ENCODE measurements around the gene ADAMTSL1. TPM values are rescaled to one million over a fixed set of nuclear protein-coding genes. Genes with fewer than 3 reads are reported as not detected.

Gene ADAMTSL1
- polyA plus RNA-seq, 1 donor from 2014 or later: 1.1 TPM

GRCh38 chr9:18507151-18507550 lies 33.2 kb downstream of the ADAMTSL1 start:
- Histone ChIP-seq H3F3A (ENCODE audit: insufficient read depth, low read length, poor library complexity, severe bottlenecking) (no peaks in the 10 kb centered on the region), H4K20me1 (ENCODE audit: insufficient read depth) (no peaks in the 10 kb centered on the region), H3K36me3 (ENCODE audit: insufficient read depth, low read length) (no peaks in the 10 kb centered on the region), H3K4me2 (ENCODE audit: low read length) (no peak overlapping the region), H3K27ac (ENCODE audit: low read length) (no peak overlapping the region), H3K9me3 (ENCODE audit: low read length) (no peaks in the 10 kb centered on the region), H3K27me3 (ENCODE audit: insufficient read depth, low read depth, low read length) (no peaks in the 10 kb centered on the region), H3K9me2 (ENCODE audit: insufficient read depth, low read length) (no peaks in the 10 kb centered on the region), H3K79me2 (replicated peaks; ENCODE audit: insufficient read depth, low read length) (no peaks in the 10 kb centered on the region), H3K9ac (ENCODE audit: low read length) (no peak overlapping the region), H3K4me3 (ENCODE audit: low read length) (no peak overlapping the region), H2AFZ (ENCODE audit: low read depth, low read length) (no peak overlapping the region)
- no peak for TF ChIP-seq EP300 (conservative IDR thresholded peaks at IDR 0.05; ENCODE audit: poor library complexity, severe bottlenecking)
- TF ChIP-seq EZH2 (IDR thresholded peaks at IDR 0.05; ENCODE audit: borderline replicate concordance, insufficient read depth, low read length, poor library complexity, severe bottlenecking): no peak
- TF ChIP-seq POLR2AphosphoS5 (IDR thresholded peaks at IDR 0.05): no peak
- TF ChIP-seq, protein P1, sequence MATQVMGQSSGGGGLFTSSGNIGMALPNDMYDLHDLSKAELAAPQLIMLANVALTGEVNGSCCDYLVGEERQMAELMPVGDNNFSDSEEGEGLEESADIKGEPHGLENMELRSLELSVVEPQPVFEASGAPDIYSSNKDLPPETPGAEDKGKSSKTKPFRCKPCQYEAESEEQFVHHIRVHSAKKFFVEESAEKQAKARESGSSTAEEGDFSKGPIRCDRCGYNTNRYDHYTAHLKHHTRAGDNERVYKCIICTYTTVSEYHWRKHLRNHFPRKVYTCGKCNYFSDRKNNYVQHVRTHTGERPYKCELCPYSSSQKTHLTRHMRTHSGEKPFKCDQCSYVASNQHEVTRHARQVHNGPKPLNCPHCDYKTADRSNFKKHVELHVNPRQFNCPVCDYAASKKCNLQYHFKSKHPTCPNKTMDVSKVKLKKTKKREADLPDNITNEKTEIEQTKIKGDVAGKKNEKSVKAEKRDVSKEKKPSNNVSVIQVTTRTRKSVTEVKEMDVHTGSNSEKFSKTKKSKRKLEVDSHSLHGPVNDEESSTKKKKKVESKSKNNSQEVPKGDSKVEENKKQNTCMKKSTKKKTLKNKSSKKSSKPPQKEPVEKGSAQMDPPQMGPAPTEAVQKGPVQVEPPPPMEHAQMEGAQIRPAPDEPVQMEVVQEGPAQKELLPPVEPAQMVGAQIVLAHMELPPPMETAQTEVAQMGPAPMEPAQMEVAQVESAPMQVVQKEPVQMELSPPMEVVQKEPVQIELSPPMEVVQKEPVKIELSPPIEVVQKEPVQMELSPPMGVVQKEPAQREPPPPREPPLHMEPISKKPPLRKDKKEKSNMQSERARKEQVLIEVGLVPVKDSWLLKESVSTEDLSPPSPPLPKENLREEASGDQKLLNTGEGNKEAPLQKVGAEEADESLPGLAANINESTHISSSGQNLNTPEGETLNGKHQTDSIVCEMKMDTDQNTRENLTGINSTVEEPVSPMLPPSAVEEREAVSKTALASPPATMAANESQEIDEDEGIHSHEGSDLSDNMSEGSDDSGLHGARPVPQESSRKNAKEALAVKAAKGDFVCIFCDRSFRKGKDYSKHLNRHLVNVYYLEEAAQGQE (IDR thresholded peaks at IDR 0.05; ENCODE audit: borderline replicate concordance): no peak
- TF ChIP-seq CTCF (IDR thresholded peaks at IDR 0.05; ENCODE audit: poor library complexity, severe bottlenecking): no peak
- no peak for TF ChIP-seq RAD21 (conservative IDR thresholded peaks at IDR 0.05)
- no peak for TF ChIP-seq TAF1 (IDR thresholded peaks at IDR 0.05; ENCODE audit: low read depth)
- TF ChIP-seq MXI1 (conservative IDR thresholded peaks at IDR 0.05; ENCODE audit: poor library complexity, severe bottlenecking): no peak
- no peak for TF ChIP-seq SMC3 (conservative IDR thresholded peaks at IDR 0.05; ENCODE audit: poor library complexity)

DNA sequence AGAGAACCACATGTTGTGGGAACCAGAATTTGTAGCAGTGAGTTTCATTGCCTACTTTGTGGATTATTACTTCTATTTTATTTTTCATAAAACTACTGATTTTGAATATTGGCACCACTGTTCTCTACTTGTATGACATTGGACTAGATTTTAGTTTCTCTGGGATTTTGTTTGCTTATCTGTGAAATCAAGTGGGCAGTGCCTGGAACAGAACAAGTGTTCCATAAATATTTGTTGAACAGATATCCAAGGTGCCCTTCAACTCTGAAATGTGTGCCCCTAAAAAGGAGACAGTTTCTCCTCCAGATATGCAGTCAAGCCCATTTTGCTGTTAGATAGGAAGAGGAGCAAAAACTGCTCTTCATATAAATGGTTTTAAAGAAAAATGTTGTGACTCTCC lies 42.6 kb downstream of the ADAMTSL1 start:
- no peaks in the 10 kb centered on the region for H3K36me3 ChIP-seq (ENCODE audit: insufficient read depth, low read length)
- H3K27ac ChIP-seq (ENCODE audit: low read length): no peak overlapping the region
- TF ChIP-seq TAF1 (IDR thresholded peaks at IDR 0.05; ENCODE audit: low read depth) (no peak), MXI1 (conservative IDR thresholded peaks at IDR 0.05; ENCODE audit: poor library complexity, severe bottlenecking) (no peak), EP300 (conservative IDR thresholded peaks at IDR 0.05; ENCODE audit: poor library complexity, severe bottlenecking) (no peak), SMC3 (conservative IDR thresholded peaks at IDR 0.05; ENCODE audit: poor library complexity) (no peak), POLR2AphosphoS5 (IDR thresholded peaks at IDR 0.05) (no peak), RAD21 (conservative IDR thresholded peaks at IDR 0.05) (no peak), EZH2 (IDR thresholded peaks at IDR 0.05; ENCODE audit: borderline replicate concordance, insufficient read depth, low read length, poor library complexity, severe bottlenecking) (no peak)
- TF ChIP-seq, protein P1 (IDR thresholded peaks at IDR 0.05; ENCODE audit: borderline replicate concordance): no peak
- no peak overlapping the region for H3K9ac ChIP-seq (ENCODE audit: low read length)
- H3F3A ChIP-seq (ENCODE audit: insufficient read depth, low read length, poor library complexity, severe bottlenecking): no peaks in the 10 kb centered on the region
- H4K20me1 ChIP-seq (ENCODE audit: insufficient read depth): no peaks in the 10 kb centered on the region
- H3K4me2 ChIP-seq (ENCODE audit: low read length): no peak overlapping the region
- no peak overlapping the region for H3K4me3 ChIP-seq (ENCODE audit: low read length)
- no peaks in the 10 kb centered on the region for H3K79me2 ChIP-seq (replicated peaks; ENCODE audit: insufficient read depth, low read length)
- H3K27me3 ChIP-seq (ENCODE audit: insufficient read depth, low read depth, low read length): no peaks in the 10 kb centered on the region
- no peaks in the 10 kb centered on the region for H3K9me2 ChIP-seq (ENCODE audit: insufficient read depth, low read length)
- H3K9me3 ChIP-seq (ENCODE audit: low read length): no peaks in the 10 kb centered on the region
- no peak overlapping the region for H2AFZ ChIP-seq (ENCODE audit: low read depth, low read length)

Measured in neural cell (in vitro differentiated cells).